MCF 10A (cell line): ENCODE results near the gene SLC44A3. TPM values are rescaled to one million over a fixed set of nuclear protein-coding genes. Genes with fewer than 3 reads are reported as not detected.

Source experiments
- BruUV-seq: library from RNA; stranded (reverse); fragments of 400-500 nt; replicated peaks from 2 replicates; lab custom pipeline; 2021; lab: Mats Ljungman, UMichigan
- CTCF ChIA-PET: fragments of 300-600 bp; sonication (Branson Sonifier 250); formaldehyde crosslinking; extraction: SDS; loops from one replicate; lab custom pipeline; 2021; ENCODE audit warnings: antibody characterized with exemption, inconsistent platforms; lab: Yijun Ruan, JAX
- POLR2A ChIA-PET: fragments of 300-600, 350-650 bp; sonication (Branson Sonifier 250); formaldehyde crosslinking; extraction: SDS; loops from one replicate; lab custom pipeline; 2020; ENCODE audit warnings: antibody characterized with exemption, inconsistent platforms; lab: Yijun Ruan, JAX
- DNase-seq: peaks from one replicate; pipeline ENCODE4 v3.0.0-alpha.2; 2018; ENCODE audit not compliant: unreplicated experiment
- H3K27ac Mint-ChIP-seq: one replicate; pipeline ENCODE4 v1.8.0; 2022; ENCODE audit warnings: mild to moderate bottlenecking, low read depth, mixed read lengths; ENCODE audit not compliant: unreplicated experiment
- H3K27me3 Mint-ChIP-seq: one replicate; pipeline ENCODE4 v1.8.0; 2022; ENCODE audit warnings: mixed read lengths; ENCODE audit not compliant: insufficient read depth, unreplicated experiment
- H3K36me3 Mint-ChIP-seq: one replicate; pipeline ENCODE4 v1.8.0; 2022; ENCODE audit warnings: mild to moderate bottlenecking, moderate library complexity, mixed read lengths; ENCODE audit not compliant: insufficient read depth, unreplicated experiment
- H3K4me1 Mint-ChIP-seq: one replicate; pipeline ENCODE4 v1.8.0; 2022; ENCODE audit warnings: mixed read lengths; ENCODE audit not compliant: insufficient read depth, unreplicated experiment
- H3K4me3 Mint-ChIP-seq: one replicate; pipeline ENCODE4 v1.8.0; 2022; ENCODE audit warnings: mild to moderate bottlenecking, moderate library complexity, mixed read lengths; ENCODE audit not compliant: unreplicated experiment
- H3K9me3 Mint-ChIP-seq: one replicate; pipeline ENCODE4 v1.8.0; 2022; ENCODE audit warnings: mixed read lengths; ENCODE audit not compliant: unreplicated experiment
- CTCF ChIP-seq: fragments of 200-600 bp; IDR thresholded peaks from one replicate; pipeline ENCODE4 v1.8.0; 2022; ENCODE audit warnings: antibody characterized with exemption, mild to moderate bottlenecking; ENCODE audit not compliant: unreplicated experiment
- intact Hi-C: fragments of 100-400 bp; cut with micrococcal nuclease; formaldehyde crosslinking; loops from 2 replicates; pipeline ENCODE4 v1.14.1; 2022
- total RNA-seq: library from RNA; stranded (reverse); gene quantifications from 2 replicates; pipeline ENCODE4 v1.2.3, GENCODE V29; 2022

Gene SLC44A3
- total RNA-seq, 1 experiment from 2014 or later = 2.8 TPM

- DNase-seq = no peak
- TF ChIP-seq CTCF = no peak
- intact Hi-C loops = no loop called here
- H3K4me1 Mint-ChIP-seq = peaks cover 4% of the 10 kb centered on the region
- ChIA-PET POLR2A (no interaction called here), CTCF (interaction anchor here (2.7 kb wide), 1 partner anchor 10 kb away, joined by 18 read pairs; no protein-coding TSS in a partner anchor)
- H3K27me3 Mint-ChIP-seq = no peaks in the 10 kb centered on the region
- BruUV-seq = no TSS peak
- no peaks in the 10 kb centered on the region for H3K9me3 Mint-ChIP-seq
- H3K27ac Mint-ChIP-seq = no peak overlapping the region
- no peaks in the 10 kb centered on the region for H3K36me3 Mint-ChIP-seq
- no peak overlapping the region for H3K4me3 Mint-ChIP-seq
Observed at GRCh38 chr1:94816030-94816429, 4.1 kb upstream of the SLC44A3 start.

GRCh38 chr1:94817712-94818111 lies 2.4 kb upstream of the SLC44A3 start:
- POLR2A ChIA-PET = interaction anchor here (1.4 kb wide), 1 partner anchor 416 kb away, joined by 3 read pairs; the partner anchor contains the start of gene RWDD3
- H3K9me3 Mint-ChIP-seq = no peaks in the 10 kb centered on the region
- CTCF ChIA-PET = interaction anchor here (0.6 to 2.7 kb wide), 3 partner anchors 12 to 303 kb away, joined by 3 to 18 read pairs (median 3); no protein-coding TSS in a partner anchor
- H3K4me1 Mint-ChIP-seq = peaks cover 6% of the 10 kb centered on the region
- no peak overlapping the region for H3K27ac Mint-ChIP-seq
- DNase-seq = no peak
- intact Hi-C loops = no loop called here
- no peak for TF ChIP-seq CTCF
- no peaks in the 10 kb centered on the region for H3K27me3 Mint-ChIP-seq
- no peaks in the 10 kb centered on the region for H3K36me3 Mint-ChIP-seq
- no TSS peak for BruUV-seq
- H3K4me3 Mint-ChIP-seq = no peak overlapping the region

DNA sequence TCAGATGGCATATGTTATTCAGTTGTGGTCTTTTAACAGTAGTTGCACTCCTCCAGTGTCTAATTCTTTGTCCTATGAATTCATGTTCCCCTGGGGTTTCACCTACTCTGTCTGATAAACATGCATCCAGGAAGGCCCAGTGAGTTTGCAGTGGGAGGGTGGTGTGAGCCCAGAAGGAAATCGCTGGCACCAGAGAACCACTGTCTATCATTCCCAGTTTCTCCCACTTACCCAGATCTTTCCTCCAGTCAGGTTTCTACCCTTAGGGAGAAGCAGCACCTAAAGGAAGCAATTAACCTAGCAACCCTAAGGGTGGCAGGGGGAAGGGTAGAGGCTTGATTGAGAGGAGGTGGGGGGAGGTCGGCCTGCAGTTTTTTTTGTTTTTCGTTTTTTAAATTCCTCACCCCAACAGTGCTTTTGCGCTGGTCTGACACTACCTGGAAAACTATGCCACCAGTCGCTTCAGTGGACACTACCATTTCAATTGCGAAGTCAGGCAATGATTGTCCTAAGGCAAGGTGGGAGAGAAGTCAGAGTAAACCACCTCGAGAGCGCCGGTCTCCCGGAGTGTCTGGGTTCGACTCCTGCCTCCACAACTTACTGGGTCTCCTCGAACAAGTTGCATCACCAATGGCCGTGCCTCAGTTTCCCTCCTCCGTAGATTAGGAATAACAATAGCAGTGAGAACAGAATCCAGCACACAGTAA lies 766 bp upstream of the SLC44A3 start:
- Mint-ChIP-seq H3K4me1 (peaks cover 6% of the 10 kb centered on the region), H3K27ac (no peak overlapping the region), H3K4me3 (peak overlapping the region; percentile 69), H3K27me3 (no peaks in the 10 kb centered on the region), H3K36me3 (no peaks in the 10 kb centered on the region), H3K9me3 (no peaks in the 10 kb centered on the region)
- DNase-seq = no peak
- intact Hi-C loops = no loop called here
- CTCF ChIA-PET = interaction anchor here (0.6 to 1.2 kb wide), 8 partner anchors 11 to 364 kb away, joined by 3 to 5 read pairs (median 4); no protein-coding TSS in a partner anchor
- BruUV-seq = no TSS peak
- no peak for TF ChIP-seq CTCF
- POLR2A ChIA-PET = no interaction called here

DNA sequence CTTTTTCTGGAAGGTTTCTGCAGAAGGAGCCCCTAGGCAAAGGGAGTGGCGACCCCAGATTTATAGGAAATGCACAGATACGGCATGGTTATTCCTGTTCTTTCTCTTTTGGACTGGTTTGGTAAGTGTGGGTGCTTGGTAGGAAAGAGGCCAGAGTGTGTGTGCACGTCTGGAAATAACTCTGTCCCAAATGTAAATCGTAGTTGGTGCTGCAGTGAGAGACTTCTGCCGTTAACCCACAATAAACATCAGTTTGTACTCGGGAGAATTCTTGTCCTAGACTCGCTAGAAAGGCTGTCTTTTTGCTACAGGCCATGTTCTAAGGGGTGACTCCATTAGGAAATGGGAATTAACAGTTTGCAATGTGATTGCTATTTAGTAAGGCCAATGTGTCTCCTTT lies 779 bp downstream of the SLC44A3 start:
- Mint-ChIP-seq H3K4me1 (peaks cover 6% of the 10 kb centered on the region), H3K4me3 (peak overlapping the region; percentile 69), H3K27me3 (no peaks in the 10 kb centered on the region), H3K27ac (no peak overlapping the region), H3K9me3 (no peaks in the 10 kb centered on the region), H3K36me3 (no peaks in the 10 kb centered on the region)
- no TSS peak for BruUV-seq
- POLR2A ChIA-PET = interaction anchor here (0.6 to 1.1 kb wide), 3 partner anchors 22 to 228 kb away, joined by 3 to 4 read pairs (median 3); no protein-coding TSS in a partner anchor
- intact Hi-C loops = loop anchor here (1.0 kb wide), 1 partner anchor 222 kb away; no protein-coding TSS in a partner anchor
- CTCF ChIA-PET = interaction anchor here (0.9 to 1.9 kb wide), 6 partner anchors 10 to 222 kb away, joined by 3 to 9 read pairs (median 6); no protein-coding TSS in a partner anchor
- TF ChIP-seq CTCF = no peak
- DNase-seq = no peak
